Fibroblast of skin of scalp (primary cell): ENCODE data around the gene B4GALT1.

Experiments
- DNase-seq: peaks from one replicate; pipeline ENCODE4 v3.0.0-alpha.2; 2013

Gene B4GALT1

GRCh38 chr9:33123407-33124031 is 43.6 kb downstream of the B4GALT1 start:
- no peak for DNase-seq

GRCh38 chr9:33120620-33121019 is 46.5 kb downstream of the B4GALT1 start:
- no peak for DNase-seq

GRCh38 chr9:33117796-33118195 is 49.3 kb downstream of the B4GALT1 start:
- DNase-seq = no peak

GRCh38 chr9:33117306-33117705 is 49.8 kb downstream of the B4GALT1 start:
- peak; percentile 93 for DNase-seq

GRCh38 chr9:33116860-33117259 is 50.3 kb downstream of the B4GALT1 start:
- DNase-seq = peak; percentile 71

GRCh38 chr9:33114746-33115145 is 52.4 kb downstream of the B4GALT1 start:
- DNase-seq = no peak

- DNase-seq = no peak
These were observed 53.2 kb downstream of the B4GALT1 start for GRCh38 chr9:33113799-33114547.

GRCh38 chr9:33112094-33112493 is 55.0 kb downstream of the B4GALT1 start:
- DNase-seq = no peak

GRCh38 chr9:33111631-33112030 is 55.5 kb downstream of the B4GALT1 start:
- no peak for DNase-seq

- no peak for DNase-seq
These were observed 56.5 kb downstream of the B4GALT1 start for GRCh38 chr9:33110686-33111085.

GRCh38 chr9:33109850-33110595 is 57.1 kb downstream of the B4GALT1 start:
- no peak for DNase-seq

GRCh38 chr9:33109097-33109496 is 58.0 kb downstream of the B4GALT1 start:
- no peak for DNase-seq

GRCh38 chr9:33108472-33108871 is 58.7 kb downstream of the B4GALT1 start:
- DNase-seq = no peak

- DNase-seq = no peak
These were observed 59.4 kb downstream of the B4GALT1 start for GRCh38 chr9:33107762-33108161.

- DNase-seq = peak; percentile 96
These were observed 60.1 kb downstream of the B4GALT1 start for GRCh38 chr9:33106827-33107621.

- DNase-seq = no peak
These were observed 60.8 kb downstream of the B4GALT1 start for GRCh38 chr9:33106372-33106771.

- DNase-seq = peak; percentile 54
These were observed 61.2 kb downstream of the B4GALT1 start for GRCh38 chr9:33105959-33106358.

- DNase-seq = no peak
These were observed 61.6 kb downstream of the B4GALT1 start for GRCh38 chr9:33105504-33105903.

GRCh38 chr9:33104401-33104800 is 62.7 kb downstream of the B4GALT1 start:
- no peak for DNase-seq

GRCh38 chr9:33103501-33104281 is 63.4 kb downstream of the B4GALT1 start:
- no peak for DNase-seq

- DNase-seq = no peak
These were observed 64.5 kb downstream of the B4GALT1 start for GRCh38 chr9:33102551-33103210.
